ENCODE data around the gene CDK5RAP1.
"Not testable (repeated sequence)": the region's sequence is repeated elsewhere in the genome, so short reads cannot be mapped to it uniquely, and the experiment has no call there.

Gene CDK5RAP1

DNA sequence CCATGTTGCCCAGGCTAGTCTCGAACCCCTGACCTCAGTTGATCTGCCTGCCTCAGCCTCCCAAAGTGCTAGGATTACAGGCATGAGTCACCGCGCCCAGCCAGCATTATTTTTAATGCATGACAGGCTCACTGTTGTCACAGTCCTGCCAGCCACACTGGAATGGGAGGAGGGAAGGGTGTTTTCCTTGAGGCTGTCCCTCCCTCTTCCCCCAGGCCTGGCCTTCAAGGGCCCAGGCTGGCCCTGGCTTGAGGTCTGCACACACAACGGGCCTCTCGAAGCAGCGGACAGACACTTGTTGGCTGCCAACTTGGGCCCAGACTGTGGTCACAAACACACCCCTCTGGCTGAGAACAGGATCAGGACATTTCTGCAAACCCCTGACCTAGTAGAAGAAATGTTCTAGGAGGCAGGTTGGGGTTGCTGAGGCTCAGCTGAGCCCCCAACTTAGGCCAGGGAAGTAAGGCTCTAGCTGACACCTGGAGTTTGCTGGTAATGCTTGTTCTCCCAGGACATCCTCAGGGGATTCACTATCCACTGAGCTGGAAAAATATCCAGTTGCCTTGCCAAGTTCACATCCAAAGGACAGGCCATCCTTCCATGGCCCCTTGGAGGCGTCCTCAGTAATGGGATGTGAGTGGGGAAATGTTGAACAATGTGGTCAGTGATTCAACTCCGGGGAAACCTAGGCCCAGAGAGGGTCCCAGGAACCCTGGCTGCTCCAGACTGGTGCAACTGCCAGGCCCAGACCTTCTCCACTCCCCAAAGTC lies 32.3 kb upstream of the CDK5RAP1 start:
- no peaks in the 10 kb centered on the region for H3K36me3 Mint-ChIP-seq
- no peaks in the 10 kb centered on the region for H3K9me3 Mint-ChIP-seq
- H3K27ac Mint-ChIP-seq, result no peak overlapping the region
- no peak overlapping the region for H3K4me3 Mint-ChIP-seq
- no peaks in the 10 kb centered on the region for H3K4me1 Mint-ChIP-seq
- ATAC-seq (no peak), DNase-seq (ENCODE audit: low spot score in 2 of 2) (no peak)

DNA sequence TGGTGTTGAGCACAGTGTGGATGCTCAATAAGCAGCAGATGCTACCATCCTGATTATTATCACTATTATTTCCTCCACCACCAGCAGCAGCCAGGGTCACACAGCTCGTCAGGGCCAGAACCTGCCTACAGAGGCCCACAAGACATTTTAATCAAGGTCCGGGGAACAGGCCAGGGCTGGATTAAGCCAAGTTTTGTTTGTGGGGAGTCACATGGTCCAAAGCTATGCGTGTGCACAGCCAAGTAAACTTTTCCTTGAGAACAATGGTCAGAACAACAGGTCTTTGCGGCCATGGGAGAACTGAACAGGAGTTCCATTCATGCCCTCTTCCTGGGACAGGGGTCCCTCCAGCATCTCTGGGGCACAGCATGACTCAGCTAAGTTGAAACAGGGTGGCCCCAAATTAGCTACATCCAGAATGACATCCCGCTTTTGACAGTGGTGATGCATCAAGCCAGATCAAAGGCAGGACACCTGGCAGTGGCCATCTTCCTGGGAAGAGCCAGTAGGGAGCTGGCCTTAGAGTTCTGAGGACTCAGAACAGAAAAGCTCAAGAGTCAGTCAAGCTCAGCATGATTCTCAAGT lies 30.6 kb upstream of the CDK5RAP1 start:
- Mint-ChIP-seq H3K27ac (no peak overlapping the region), H3K9me3 (no peaks in the 10 kb centered on the region), H3K4me1 (no peaks in the 10 kb centered on the region), H3K36me3 (no peaks in the 10 kb centered on the region), H3K4me3 (no peak overlapping the region)
- no peak for ATAC-seq
- no peak for DNase-seq (ENCODE audit: low spot score in 2 of 2)

DNA sequence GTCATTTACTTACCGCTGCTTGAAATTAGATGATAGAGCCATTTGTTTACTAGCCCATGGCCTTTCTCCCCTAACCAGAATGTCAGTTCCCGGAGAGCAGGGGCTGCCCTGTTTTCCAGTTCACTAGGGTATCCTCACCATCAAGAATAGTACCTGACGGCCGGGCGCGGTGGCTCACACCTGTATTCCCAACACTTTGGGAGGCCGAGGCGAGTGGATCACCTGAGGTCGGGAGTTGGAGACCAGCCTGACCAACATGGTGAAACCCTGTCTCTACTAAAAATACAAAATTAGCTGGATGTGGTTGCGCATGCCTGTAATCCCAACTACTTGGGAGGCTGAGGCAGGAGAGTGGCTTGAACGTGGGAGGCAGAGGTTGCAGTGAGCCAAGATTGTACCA lies 22.6 kb upstream of the CDK5RAP1 start:
- DNase-seq (ENCODE audit: low spot score in 2 of 2); H3K27ac Mint-ChIP-seq; H3K4me1 Mint-ChIP-seq; H3K9me3 Mint-ChIP-seq; H3K4me3 Mint-ChIP-seq; ATAC-seq: not testable (repeated sequence)
- H3K36me3 Mint-ChIP-seq, result peaks cover 11% of the 10 kb centered on the region

DNA sequence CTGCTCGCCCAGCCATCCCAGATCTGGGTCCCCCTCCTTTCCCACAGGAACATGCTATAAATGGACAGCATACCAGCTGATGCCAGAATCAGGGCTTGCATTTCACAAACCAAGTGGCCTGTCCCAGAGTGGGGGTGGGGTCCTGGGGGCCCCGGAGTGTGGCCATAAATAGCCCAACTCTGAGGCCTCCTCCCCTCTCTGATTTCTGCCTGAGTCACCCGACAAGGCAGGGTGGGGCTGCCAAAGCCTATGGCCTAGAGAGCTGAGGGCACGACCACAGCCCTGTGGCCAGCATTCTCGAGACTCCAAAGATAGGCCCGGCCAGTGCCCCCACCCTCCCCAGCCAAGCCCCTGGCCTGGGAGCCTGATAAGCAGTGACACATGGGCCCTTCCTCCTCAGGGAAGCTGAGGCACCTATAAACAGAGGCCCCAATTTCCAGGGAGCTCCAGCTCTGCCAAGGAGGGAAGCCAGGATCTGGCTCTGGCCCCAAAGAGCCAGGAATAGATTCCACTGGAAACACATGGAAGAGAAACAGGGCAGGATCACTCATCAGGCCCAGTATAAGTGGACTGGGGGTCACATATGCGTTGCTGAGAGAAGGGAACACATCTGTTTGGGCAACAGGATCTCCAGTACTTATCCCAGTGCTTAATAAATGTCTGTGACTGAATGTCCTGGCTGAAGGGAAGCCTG lies 22.0 kb upstream of the CDK5RAP1 start:
- Mint-ChIP-seq H3K36me3 (peaks cover 11% of the 10 kb centered on the region), H3K9me3 (no peaks in the 10 kb centered on the region), H3K4me1 (no peaks in the 10 kb centered on the region), H3K27ac (peak overlapping the region; percentile 34), H3K4me3 (no peak overlapping the region)
- DNase-seq (ENCODE audit: low spot score in 2 of 2), result no peak
- no peak for ATAC-seq

DNA sequence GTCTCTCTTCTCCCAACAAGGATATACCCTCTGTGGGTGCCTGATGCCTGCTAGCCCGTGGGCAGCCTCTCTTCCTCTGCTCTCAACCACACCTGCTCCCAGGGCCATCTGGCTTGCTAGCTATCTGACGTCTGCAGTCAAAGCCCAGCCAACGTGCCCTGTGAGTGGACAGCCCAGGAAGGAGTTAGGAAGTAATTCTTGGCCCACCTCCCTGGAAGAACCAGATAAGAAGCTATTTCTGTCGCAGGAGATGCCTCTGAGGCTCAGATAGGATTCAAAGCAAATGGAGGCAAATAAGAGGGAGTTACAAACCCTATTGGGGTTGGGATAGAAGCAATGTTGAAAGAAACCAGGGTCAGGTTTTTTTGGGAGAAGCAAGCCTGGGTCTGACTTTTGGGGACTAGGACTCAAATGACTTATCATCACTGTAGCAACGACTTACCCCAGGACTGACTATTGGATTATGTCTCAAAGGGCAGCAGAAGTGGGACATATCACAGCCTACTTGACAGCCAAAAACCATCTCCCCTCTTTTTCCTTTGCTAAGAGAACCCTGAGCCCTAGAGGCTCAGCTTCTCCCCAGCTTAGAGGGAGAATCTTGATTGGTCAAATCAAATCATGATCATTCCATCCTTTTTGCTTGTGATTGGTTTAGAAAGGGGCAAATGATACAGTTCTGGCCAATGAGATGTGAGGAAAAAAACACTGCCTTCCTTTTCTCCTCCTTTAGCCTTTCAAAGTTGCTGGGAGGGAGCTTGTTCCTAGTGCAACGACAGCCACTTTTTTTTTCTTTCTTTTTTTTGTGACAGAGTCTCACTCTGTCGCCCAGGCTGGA lies 18.0 kb upstream of the CDK5RAP1 start:
- DNase-seq (ENCODE audit: low spot score in 2 of 2), result no peak

GRCh38 chr20:33418033-33418432 lies 16.7 kb upstream of the CDK5RAP1 start:
- H3K4me3 Mint-ChIP-seq, result no peak overlapping the region
- H3K27ac Mint-ChIP-seq, result no peak overlapping the region
- peaks cover 6% of the 10 kb centered on the region for H3K36me3 Mint-ChIP-seq
- H3K9me3 Mint-ChIP-seq, result no peaks in the 10 kb centered on the region
- DNase-seq (ENCODE audit: low spot score in 2 of 2) (no peak), ATAC-seq (no peak)
- H3K4me1 Mint-ChIP-seq, result no peaks in the 10 kb centered on the region

More for the DNA sequence above, 18.0 kb upstream of the CDK5RAP1 start:
- ATAC-seq, result no peak
- Mint-ChIP-seq H3K9me3 (no peaks in the 10 kb centered on the region), H3K4me1 (no peaks in the 10 kb centered on the region), H3K27ac (no peak overlapping the region), H3K36me3 (peaks cover 11% of the 10 kb centered on the region), H3K4me3 (no peak overlapping the region)

DNA sequence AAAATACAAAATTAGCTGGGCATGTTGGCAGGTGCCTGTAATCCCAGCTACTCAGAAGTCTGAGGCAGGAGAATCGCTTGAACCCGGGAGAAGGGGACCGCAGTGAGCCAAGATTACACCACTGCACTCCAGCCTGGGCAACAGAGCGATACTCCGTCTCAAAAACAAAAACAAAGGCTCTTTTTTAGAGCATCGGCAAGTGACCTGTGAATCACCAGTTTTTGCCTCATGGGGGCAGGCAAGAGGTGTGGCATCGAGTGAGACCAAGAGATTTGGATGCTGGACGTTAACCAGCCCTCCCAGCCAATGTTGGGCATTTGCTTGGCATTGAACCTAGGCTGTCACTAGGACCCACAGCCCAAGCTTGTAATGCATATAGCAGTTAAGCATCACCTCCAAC lies 14.6 kb upstream of the CDK5RAP1 start:
- Mint-ChIP-seq H3K27ac (no peak overlapping the region), H3K4me1 (peaks cover 8% of the 10 kb centered on the region), H3K36me3 (peaks cover 6% of the 10 kb centered on the region), H3K4me3 (no peak overlapping the region), H3K9me3 (no peaks in the 10 kb centered on the region)
- ATAC-seq, result no peak
- DNase-seq (ENCODE audit: low spot score in 2 of 2), result no peak

DNA sequence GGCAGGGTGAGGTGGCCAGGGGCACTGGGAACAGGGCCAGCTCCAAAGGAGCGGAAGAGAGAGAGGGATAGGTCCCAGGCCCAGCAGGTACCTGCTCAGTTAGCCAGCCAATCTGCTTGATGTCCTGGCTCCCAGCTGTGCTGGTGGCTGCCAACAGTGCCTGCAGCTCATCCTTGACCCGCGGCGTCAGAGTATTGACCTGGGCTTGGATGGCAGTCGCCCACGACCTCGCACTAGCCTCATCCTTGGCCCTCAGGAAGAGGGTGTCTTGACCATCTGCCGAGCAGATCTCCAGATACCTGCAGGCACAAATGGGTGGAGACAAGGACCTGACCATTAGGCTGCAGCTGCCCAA lies 11.1 kb upstream of the CDK5RAP1 start:
- ATAC-seq (no peak), DNase-seq (ENCODE audit: low spot score in 2 of 2) (no peak)
- no peak overlapping the region for H3K4me3 Mint-ChIP-seq
- H3K36me3 Mint-ChIP-seq, result peaks cover 7% of the 10 kb centered on the region
- peaks cover 37% of the 10 kb centered on the region for H3K4me1 Mint-ChIP-seq
- no peaks in the 10 kb centered on the region for H3K9me3 Mint-ChIP-seq
- H3K27ac Mint-ChIP-seq, result peak overlapping the region; percentile 81

DNA sequence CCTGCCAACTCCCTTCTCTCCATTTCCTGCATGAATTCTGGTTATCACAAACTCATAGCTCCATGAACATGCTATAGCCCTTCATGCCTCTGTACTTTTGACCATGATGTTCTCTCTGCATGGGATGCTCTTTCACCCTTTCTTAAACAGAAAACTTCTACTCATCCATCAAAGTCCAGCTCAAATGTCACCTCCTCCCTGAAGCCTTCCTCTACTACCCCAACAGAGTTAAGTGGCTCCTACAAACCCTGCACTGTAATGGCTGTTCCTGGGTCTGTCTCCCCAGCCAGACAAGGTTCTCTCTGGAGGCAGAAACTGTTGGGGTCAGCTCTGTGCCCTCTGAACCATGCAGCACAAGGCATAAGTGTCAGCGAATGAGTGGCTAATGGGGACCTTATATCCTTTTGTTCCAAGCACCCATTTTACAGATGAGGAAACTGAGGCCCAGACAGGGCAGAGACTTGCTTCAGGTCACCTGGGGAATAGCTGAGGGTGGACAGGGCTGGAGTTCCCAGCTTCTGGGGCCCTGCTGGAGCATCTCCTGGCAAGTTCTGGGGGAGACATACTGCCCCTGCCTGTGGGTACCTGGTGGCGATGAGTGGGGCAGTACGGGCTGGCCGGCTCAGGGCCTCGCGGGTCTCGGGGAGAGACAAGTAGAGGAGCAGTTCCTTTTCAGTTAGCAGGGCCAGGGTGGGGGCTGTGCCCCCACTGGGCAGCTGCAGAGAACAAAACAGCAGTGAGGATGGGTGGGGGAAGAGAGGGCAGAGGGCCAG lies 10.6 kb upstream of the CDK5RAP1 start:
- Mint-ChIP-seq H3K36me3 (peaks cover 12% of the 10 kb centered on the region), H3K4me3 (no peak overlapping the region), H3K9me3 (no peaks in the 10 kb centered on the region), H3K4me1 (peaks cover 42% of the 10 kb centered on the region), H3K27ac (peak overlapping the region; percentile 81)
- ATAC-seq (no peak), DNase-seq (ENCODE audit: low spot score in 2 of 2) (no peak)

- peak overlapping the region; percentile 81 for H3K27ac Mint-ChIP-seq
- no peaks in the 10 kb centered on the region for H3K9me3 Mint-ChIP-seq
- ATAC-seq (no peak), DNase-seq (ENCODE audit: low spot score in 2 of 2) (no peak)
- peaks cover 43% of the 10 kb centered on the region for H3K4me1 Mint-ChIP-seq
- H3K4me3 Mint-ChIP-seq, result no peak overlapping the region
- H3K36me3 Mint-ChIP-seq, result peaks cover 12% of the 10 kb centered on the region
Measured at GRCh38 chr20:33411242-33411641, 9.9 kb upstream of the CDK5RAP1 start.

- H3K9me3 Mint-ChIP-seq, result no peaks in the 10 kb centered on the region
- peak overlapping the region; percentile 85 for H3K27ac Mint-ChIP-seq
- ATAC-seq (no peak), DNase-seq (ENCODE audit: low spot score in 2 of 2) (no peak)
- peak overlapping the region; percentile 50 for H3K4me3 Mint-ChIP-seq
- peaks cover 43% of the 10 kb centered on the region for H3K4me1 Mint-ChIP-seq
- H3K36me3 Mint-ChIP-seq, result peaks cover 12% of the 10 kb centered on the region
Measured at GRCh38 chr20:33410081-33410742, 8.9 kb upstream of the CDK5RAP1 start.

DNA sequence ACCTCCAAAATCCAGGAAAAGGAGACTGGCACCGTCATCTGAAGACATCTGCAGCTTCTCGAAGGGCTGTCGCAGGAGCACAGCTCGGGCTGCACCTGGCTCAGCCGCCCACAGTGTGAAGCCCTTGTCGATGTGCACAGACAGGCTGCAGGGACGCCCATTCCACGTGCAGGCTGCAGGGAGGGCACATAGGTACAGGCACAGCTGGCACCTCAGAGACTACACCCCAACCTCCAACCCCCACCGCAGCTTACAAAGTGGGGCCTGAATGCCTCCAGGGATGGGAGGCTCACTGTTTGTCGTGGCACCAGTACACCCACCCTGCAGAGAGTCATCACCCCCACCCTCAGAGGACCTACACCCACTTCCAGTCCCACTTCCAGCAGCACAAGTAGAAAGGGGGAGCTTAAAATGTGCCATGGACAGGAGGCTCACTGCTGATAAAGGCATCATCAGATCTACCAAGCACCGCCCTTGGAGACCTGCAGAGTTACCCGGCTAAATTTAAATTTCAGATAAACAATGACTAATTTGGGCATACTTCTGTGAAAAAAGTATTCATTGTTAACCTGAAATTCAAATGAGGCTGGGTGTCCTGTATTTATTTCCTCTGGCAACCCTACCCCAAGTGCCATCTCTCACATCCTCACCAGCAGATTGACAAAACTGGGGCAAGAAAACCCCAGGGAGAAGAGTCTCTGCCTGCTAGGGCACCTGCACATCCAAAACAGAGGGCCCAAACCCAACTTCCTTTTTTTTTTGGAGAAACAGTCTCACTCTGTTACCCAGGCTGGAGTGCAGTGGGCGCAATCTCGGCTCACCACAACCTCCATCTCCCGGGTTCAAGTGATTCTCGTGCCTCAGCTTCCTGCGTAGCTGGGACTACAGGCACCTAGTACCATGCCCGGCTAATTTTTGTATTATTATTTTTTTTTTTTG lies 7.7 kb upstream of the CDK5RAP1 start:
- Mint-ChIP-seq H3K4me1 (peaks cover 47% of the 10 kb centered on the region), H3K27ac (peak overlapping the region; percentile 85), H3K4me3 (peak overlapping the region; percentile 50), H3K36me3 (peaks cover 12% of the 10 kb centered on the region), H3K9me3 (no peaks in the 10 kb centered on the region)
- peak; percentile 75 for ATAC-seq
- no peak for DNase-seq (ENCODE audit: low spot score in 2 of 2)

- DNase-seq (ENCODE audit: low spot score in 2 of 2), result no peak
- ATAC-seq, result no peak
- peaks cover 12% of the 10 kb centered on the region for H3K36me3 Mint-ChIP-seq
- H3K4me3 Mint-ChIP-seq, result peak overlapping the region; percentile 50
- H3K9me3 Mint-ChIP-seq, result no peaks in the 10 kb centered on the region
- peak overlapping the region; percentile 85 for H3K27ac Mint-ChIP-seq
- peaks cover 51% of the 10 kb centered on the region for H3K4me1 Mint-ChIP-seq
Measured at GRCh38 chr20:33408313-33408712, 7.0 kb upstream of the CDK5RAP1 start.

Measured in stimulated activated effector memory CD8-positive, alpha-beta T cell treated with anti-CD3 and anti-CD28 coated beads, Interleukin-12 subunit alpha, Interleukin-12 subunit beta, amount 100 ng/mL, for 72 hours (primary cell).